Panc1 (cell line): ENCODE data around the gene RAB7A.

Experiments
- POLR2AphosphoS5 ChIP-seq: IDR thresholded peaks from 2 replicates; pipeline ENCODE4 v1.6.1; 2012; ENCODE audit warnings: mild to moderate bottlenecking, low read depth, low read length, moderate library complexity
- SIN3A ChIP-seq: IDR thresholded peaks from 2 replicates; pipeline ENCODE4 v1.6.1; 2012; ENCODE audit warnings: low read depth, mild to moderate bottlenecking, low read length, moderate library complexity, borderline replicate concordance; ENCODE audit not compliant: insufficient read depth
- TCF7L2 ChIP-seq: IDR thresholded peaks from 2 replicates; pipeline ENCODE4 v1.6.1; 2011; ENCODE audit warnings: mild to moderate bottlenecking, low read depth, low read length, inconsistent platforms
- TF ChIP-seq, protein P1 (sequence below): fragments of 450-650 bp; IDR thresholded peaks from 2 replicates; pipeline ENCODE4 v1.5.1; 2017; ENCODE audit warnings: mild to moderate bottlenecking
- TF ChIP-seq, protein P2 (sequence below), 2 experiments: IDR thresholded peaks; 2 replicates each; pipeline ENCODE4 v1.6.1; 2011 to 2012; ENCODE audit warnings: low read depth in 2 of 2, control low read depth in 1 of 2, low read length in 1 of 2, mild to moderate bottlenecking in 1 of 2, moderate library complexity in 1 of 2; ENCODE audit not compliant: insufficient read depth in 1 of 2

DNA sequence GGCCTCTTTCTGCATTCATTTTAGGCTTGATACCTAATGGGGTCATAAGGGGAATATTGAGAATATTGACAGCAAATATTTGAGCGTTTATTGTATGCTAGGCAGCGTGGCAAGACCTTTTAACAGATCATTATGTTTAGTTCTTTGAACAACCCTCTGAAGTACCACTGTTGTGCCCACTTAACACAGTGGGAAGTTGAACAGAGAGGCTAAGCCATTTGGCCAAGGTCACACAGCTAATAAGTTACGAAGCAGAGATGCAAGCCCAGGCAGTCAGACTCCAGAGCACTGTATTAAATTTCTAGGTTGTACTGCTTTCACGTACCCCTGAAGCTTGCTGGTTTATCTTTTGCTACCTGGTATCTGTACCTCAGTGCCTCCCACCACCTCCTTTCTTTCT is 1.1 kb downstream of the RAB7A start:
- TF ChIP-seq, protein P1, sequence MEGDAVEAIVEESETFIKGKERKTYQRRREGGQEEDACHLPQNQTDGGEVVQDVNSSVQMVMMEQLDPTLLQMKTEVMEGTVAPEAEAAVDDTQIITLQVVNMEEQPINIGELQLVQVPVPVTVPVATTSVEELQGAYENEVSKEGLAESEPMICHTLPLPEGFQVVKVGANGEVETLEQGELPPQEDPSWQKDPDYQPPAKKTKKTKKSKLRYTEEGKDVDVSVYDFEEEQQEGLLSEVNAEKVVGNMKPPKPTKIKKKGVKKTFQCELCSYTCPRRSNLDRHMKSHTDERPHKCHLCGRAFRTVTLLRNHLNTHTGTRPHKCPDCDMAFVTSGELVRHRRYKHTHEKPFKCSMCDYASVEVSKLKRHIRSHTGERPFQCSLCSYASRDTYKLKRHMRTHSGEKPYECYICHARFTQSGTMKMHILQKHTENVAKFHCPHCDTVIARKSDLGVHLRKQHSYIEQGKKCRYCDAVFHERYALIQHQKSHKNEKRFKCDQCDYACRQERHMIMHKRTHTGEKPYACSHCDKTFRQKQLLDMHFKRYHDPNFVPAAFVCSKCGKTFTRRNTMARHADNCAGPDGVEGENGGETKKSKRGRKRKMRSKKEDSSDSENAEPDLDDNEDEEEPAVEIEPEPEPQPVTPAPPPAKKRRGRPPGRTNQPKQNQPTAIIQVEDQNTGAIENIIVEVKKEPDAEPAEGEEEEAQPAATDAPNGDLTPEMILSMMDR, result no peak
- no peak for TF ChIP-seq POLR2AphosphoS5
- TF ChIP-seq, protein P2, sequence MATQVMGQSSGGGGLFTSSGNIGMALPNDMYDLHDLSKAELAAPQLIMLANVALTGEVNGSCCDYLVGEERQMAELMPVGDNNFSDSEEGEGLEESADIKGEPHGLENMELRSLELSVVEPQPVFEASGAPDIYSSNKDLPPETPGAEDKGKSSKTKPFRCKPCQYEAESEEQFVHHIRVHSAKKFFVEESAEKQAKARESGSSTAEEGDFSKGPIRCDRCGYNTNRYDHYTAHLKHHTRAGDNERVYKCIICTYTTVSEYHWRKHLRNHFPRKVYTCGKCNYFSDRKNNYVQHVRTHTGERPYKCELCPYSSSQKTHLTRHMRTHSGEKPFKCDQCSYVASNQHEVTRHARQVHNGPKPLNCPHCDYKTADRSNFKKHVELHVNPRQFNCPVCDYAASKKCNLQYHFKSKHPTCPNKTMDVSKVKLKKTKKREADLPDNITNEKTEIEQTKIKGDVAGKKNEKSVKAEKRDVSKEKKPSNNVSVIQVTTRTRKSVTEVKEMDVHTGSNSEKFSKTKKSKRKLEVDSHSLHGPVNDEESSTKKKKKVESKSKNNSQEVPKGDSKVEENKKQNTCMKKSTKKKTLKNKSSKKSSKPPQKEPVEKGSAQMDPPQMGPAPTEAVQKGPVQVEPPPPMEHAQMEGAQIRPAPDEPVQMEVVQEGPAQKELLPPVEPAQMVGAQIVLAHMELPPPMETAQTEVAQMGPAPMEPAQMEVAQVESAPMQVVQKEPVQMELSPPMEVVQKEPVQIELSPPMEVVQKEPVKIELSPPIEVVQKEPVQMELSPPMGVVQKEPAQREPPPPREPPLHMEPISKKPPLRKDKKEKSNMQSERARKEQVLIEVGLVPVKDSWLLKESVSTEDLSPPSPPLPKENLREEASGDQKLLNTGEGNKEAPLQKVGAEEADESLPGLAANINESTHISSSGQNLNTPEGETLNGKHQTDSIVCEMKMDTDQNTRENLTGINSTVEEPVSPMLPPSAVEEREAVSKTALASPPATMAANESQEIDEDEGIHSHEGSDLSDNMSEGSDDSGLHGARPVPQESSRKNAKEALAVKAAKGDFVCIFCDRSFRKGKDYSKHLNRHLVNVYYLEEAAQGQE (IDR thresholded peaks at IDR 0.05; ENCODE audit: insufficient read depth in 1 of 2, low read depth in 2 of 2, low read length in 1 of 2), result no peak
- no peak for TF ChIP-seq TCF7L2
- no peak for TF ChIP-seq SIN3A
